HG03520 (cell line): Measurements from ENCODE around the gene GET4.
A peak's percentile ranks its signal among the peaks of the same experiment; 100 is the strongest.

Experiments used
- ATAC-seq: cut with Tn5 transposase; IDR thresholded peaks from one replicate; pipeline ENCODE4 v1.9.1; 2021; ENCODE audit warnings: mild to moderate bottlenecking, moderate library complexity; ENCODE audit not compliant: unreplicated experiment

GET4 gene

DNA sequence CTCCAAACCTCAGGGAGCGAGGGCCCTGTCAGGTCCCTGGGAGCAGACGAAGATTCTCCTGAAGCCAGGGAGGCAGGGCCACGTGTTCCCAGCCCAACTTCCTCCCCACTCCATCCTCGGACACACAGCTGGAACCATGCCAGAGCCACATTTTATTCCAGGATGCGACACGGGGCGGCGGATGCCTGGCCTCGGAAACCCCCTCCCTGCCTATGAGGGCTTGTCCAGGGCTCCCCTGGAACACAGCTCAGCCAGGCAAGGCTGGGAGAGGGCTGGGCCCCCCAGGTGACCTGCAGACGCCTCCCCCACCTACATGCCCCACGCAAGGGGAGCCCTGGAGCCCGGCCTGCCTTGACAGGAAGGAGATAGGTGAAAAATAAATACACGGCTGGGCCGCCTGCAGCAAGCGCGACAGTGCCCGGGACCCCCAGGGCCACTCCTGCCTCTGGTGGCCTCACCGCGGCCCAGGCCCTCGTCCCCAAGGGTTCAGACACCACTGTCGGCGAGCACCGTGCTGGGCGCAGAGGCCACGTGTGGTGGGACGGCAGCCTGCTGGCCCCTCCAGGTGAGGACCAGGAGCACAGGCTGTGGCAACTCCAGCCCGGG, 21.5 kb downstream of the GET4 start:
- ATAC-seq, result no peak

DNA sequence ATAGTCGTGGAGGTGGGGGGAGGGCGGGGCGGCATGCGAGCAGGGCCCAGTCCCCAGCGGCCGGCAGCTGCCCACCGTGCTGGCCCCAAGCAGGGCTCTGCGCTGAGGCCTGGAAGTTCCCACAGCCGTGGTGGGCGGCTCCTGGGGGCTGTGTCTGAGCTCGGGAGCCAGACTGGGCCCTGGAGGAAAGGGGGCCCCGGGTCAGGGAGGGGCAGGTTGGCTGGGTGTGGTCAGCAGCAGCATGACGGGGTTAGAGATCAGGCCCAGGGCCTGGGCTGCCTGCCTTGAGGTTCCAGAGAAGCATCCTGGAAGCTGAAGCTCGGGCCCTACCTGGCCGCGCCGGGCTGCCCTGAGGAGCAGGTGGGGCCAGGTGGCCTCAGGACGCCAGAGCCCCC, 22.1 kb downstream of the GET4 start:
- ATAC-seq, result no peak

GRCh38 chr7:898855-899681, 22.7 kb downstream of the GET4 start:
- ATAC-seq, result no peak

- no peak for ATAC-seq
Observed at GRCh38 chr7:899806-900205, 23.5 kb downstream of the GET4 start.

DNA sequence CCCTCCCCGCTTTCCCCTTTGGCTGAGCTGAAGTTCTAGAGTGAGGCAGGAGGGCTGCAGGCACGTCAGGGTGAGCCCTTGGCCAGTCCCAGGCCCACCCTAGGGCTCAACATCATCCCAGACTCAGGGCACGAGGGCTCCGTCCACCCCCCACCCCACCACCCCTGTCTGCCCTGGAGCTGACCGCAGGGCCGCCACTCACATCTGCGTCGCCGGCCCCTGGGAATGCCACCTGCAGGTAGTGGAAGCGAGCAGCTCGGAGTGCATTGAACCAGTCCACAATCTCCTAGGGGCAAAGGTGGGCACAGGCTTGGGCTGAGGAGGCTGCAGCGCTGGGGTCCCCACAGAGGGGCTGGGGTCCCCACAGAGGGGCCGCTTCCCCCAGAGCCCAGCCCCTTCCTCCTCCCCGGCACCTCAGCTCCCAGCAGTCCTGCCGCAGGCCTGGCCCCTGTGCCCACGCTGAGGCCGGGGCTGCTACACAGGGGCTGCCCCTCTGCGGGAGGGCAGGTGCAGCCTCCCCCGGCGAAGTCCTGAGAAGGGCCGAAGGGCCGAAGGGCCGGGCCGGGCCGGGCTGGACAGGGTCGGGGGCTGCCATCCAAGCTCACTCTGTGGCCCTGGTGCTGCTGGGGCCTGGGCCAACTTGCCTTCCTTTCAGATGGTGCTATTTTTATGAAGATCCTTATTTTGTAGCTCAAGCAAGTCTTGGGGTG, 24.1 kb downstream of the GET4 start:
- no peak for ATAC-seq

DNA sequence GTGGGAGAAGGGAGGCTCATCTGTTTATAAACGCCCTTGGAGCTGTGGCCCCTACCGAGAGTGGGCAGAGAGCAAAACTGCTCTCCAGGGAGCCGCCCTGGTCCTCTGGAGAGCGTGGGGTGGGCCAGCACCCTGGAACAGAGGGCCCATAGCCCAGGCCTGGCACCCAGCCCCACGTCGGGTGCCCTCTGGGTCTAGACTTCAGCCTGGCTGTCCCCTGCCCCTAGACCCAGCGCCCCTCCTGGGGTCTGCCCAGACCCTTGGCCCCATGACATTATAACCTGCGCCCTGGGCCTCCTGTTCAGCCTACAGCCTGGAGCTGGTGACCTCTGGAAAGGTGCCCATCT, 24.7 kb downstream of the GET4 start:
- no peak for ATAC-seq

DNA sequence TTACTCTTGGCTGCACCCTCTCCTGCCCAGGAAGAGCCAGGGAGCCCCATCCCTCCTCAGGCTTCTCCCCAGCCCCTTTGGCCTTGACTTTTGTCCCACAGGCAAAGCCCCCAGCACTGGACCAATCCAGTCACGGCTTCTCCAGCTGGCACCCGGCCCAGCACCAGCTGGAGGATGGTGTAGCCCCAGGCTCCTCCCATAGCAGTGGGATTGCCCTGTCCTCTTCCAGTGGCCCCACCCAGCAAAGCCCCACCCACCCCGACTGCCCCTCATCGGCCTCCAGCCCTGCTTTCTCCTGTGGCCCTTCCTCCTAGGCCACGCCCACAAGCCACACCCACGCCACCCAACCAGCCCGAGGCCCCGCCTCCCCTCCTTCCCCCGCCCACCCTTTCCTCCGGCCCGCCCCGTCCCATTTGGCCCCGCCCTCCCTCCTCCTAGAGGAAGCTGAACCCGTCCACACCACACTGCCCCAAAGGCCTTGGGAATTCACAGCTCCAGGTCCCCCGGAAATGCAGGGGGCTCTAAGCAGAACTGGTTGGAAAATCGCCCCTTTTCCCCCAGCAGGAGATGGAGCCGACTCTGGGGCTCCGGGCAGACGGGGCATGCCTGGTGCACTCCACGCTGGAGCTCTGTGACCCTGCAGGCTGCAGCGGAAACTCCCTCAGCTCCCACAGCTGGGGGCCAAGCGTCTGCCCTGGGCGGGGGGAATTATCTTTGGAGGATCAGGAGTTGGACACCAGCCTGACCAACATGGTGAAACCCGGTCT, 25.2 kb downstream of the GET4 start:
- no peak for ATAC-seq

- ATAC-seq, result no peak
Observed at GRCh38 chr7:902996-903395, 26.6 kb downstream of the GET4 start.

DNA sequence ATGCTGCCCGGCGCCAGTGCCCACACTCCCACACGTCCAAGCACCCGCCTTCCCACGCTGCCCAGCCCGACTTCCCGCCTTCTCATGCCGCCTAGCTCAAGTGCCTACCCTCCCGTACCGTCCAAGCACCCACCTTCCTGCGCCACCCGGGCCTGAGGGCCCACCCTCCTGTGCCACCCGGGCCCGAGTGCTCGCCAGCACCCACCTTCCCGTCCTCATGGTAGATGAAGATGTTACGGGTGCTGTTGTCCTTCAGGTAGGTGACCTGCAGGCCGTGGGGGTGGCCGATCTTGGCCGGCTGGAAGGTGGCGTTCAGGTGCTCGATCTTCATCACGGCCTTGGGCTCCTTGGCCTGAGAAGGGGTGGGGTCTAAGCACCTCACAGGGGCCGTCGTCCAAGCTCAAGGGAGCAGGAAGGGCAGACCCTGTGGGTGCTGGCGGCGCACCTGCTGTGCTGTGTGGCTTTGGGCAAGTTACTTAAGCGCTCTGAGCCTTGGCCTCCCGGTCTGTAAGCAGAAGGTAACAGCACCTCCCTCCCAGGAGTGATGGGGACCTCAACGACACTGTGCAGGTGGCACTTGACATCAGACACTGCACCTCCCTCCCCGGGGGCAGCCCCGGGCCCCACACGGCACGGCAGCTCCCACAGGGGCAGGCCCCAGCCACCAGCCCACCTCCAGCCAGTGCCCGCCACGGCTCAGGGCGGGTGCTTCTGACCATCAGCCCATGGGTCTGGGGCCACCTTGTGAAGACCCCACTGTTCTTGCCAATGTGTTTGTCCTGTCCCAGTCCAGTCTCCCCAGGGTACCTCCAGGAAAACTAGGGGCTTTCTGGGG, 27.8 kb downstream of the GET4 start:
- no peak for ATAC-seq

DNA sequence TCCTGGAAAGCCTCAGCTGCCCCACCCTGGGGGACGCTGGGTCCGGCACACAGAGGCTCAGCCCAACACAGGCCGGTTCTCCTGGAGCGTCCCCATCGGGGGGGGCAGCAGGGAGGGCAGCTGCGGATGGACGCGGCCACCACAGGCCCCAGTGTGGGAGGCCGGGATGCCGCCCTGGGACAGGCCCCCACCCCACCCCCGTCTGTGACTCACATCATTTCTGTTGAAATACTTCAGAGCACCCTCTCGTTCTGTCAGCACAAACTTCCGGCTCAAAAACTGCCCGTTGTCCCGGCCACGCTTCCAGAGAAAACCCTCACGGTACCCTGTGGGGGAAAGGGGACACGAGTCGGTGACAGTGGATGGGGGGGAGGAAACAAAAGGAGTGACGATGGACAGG, 28.5 kb downstream of the GET4 start:
- no peak for ATAC-seq

DNA sequence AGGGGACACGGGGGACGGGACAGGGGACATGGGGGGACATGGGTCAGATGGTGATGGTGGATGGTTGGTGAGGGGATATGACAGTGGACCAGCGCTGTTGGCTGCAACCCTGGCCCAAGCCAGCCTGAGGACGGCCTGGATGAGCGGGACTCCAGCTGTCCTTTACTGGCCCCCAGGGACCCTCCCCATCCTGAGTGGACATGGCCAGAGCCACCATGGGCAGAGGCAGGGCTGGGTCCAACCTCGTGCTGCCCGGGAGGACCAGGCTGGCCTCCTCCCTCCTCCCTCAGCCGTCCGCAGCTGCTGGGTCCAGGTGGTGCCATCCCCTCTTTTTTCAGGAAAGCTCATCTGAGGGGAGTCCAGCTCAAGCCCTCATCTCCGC, 30.4 kb downstream of the GET4 start:
- ATAC-seq, result no peak

- no peak for ATAC-seq
Observed at GRCh38 chr7:907158-907980, 31.0 kb downstream of the GET4 start.

GRCh38 chr7:908159-908581, 31.8 kb downstream of the GET4 start:
- no peak for ATAC-seq

DNA sequence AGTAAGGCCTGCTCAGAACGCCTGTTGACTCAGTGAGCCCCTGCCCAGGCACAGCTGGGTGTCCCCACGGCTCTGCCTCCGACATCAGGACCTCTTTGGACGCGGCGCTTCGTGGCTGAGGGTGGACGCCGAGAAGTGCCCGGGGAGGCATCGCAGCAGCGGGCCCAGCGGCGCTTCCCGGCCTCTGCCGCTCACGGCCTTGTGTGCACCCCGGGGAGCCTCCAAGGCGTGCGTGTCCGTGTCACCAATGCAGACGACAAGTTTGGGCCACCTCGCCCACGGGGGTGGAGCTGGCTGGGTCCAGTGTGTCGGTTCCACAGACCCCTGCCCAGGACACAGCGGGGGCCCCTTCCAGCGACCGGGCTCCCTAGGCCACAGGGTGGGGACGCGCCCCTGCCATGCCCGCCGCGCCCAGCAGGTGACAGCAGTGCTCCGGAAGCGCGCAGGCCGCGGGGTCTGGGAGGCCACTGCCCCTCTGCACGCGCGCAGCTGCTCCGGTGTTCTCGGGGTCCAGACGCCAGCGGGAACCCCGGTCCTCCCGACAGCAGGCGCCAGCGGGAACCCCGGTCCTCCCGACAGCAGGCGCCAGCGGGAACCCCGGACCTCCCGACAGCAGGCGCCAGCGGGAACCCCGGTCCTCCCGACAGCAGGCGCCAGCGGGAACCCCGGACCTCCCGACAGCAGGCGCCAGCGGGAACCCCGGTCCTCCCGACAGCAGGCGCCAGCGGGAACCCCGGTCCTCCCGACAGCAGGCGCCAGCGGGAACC, 32.4 kb downstream of the GET4 start:
- ATAC-seq, result peak; percentile 66

GRCh38 chr7:909358-910329, 33.3 kb downstream of the GET4 start:
- ATAC-seq, result no peak

GRCh38 chr7:910441-910861, 34.1 kb downstream of the GET4 start:
- no peak for ATAC-seq

DNA sequence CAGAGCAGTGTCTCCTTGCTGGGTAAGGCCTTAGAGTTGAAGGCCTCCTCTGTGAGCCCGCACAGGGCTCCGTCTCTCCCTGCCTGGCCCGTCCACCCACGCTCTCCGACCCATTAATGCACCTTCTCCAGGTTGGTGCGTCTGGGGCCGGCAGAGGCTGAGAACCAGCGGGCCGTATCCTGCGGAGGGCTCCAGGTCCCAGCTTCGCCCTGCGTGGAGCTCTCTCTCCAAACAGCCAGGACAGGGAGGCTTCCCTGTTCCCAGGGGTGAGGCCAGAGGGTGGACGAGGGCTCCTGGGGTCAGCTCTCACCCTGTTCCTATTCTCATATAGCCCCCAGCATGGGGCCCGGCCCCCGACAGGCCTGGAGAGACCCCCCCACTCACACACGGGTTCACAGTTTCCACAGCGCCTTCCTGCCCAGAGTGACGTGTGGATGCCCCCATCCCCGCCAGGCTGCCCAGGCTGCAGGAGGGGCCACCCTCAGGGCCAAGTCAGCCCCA, 34.6 kb downstream of the GET4 start:
- no peak for ATAC-seq
